Muscle of leg (tissue), 11 donors: Measurements from ENCODE around the gene AP3D1. TPM values are rescaled to one million over a fixed set of nuclear protein-coding genes. Genes with fewer than 3 reads are reported as not detected.

Experiments used
- DNase-seq: peaks from one replicate; pipeline ENCODE4 v3.0.0; 2013
- H3K27ac ChIP-seq: one replicate; pipeline ENCODE4 v1.5.1; 2013; ENCODE audit warnings: mild to moderate bottlenecking, low read length, control low read depth
- H3K27me3 ChIP-seq: one replicate; pipeline ENCODE4 v1.6.1; 2013; ENCODE audit warnings: low read length; ENCODE audit not compliant: control insufficient read depth, insufficient read depth
- H3K36me3 ChIP-seq: one replicate; pipeline ENCODE4 v1.6.1; 2013; ENCODE audit warnings: low read length; ENCODE audit not compliant: control insufficient read depth, insufficient read depth
- H3K4me1 ChIP-seq: one replicate; pipeline ENCODE4 v1.6.1; 2013; ENCODE audit warnings: low read length; ENCODE audit not compliant: control insufficient read depth, insufficient read depth
- H3K4me3 ChIP-seq: one replicate; pipeline ENCODE4 v1.5.1; 2013; ENCODE audit warnings: low read length, control low read depth
- H3K9me3 ChIP-seq: replicated peaks from 2 replicates; pipeline ENCODE4 v1.6.1; 2013; ENCODE audit warnings: low read depth, low read length; ENCODE audit not compliant: control insufficient read depth
- WGBS: methylation state at CpG from one replicate; pipeline ENCODE4 v1.1.5; 2013; ENCODE audit warnings: missing lambda C conversion rate; ENCODE audit not compliant: insufficient coverage; 5-methylcytosine and 5-hydroxymethylcytosine counted together
- polyA plus RNA-seq, 8 donors: library from polyadenylated mRNA; unstranded; fragments of 120-200 nt; gene quantifications; one replicate each; pipeline versions ENCODE4 v1.2.1 to v1.2.3, GENCODE V29; 2013; ENCODE audit warnings: inconsistent platforms in 1 of 8, low replicate concordance in 1 of 8; ENCODE audit not compliant: insufficient read length in 8 of 8, insufficient read depth in 1 of 8
- total RNA-seq: library from RNA; stranded (reverse); fragments of 120-200 nt; gene quantifications from one replicate; pipeline ENCODE4 v1.2.4, GENCODE V29; 2013

The AP3D1 gene
- total and polyA plus RNA-seq, 9 donors: 34.5 to 82.8 (median 70.9) TPM

- Histone ChIP-seq H3K27ac (peak overlapping the region; percentile 53), H3K4me3 (no peak overlapping the region)
These were observed 33.1 kb upstream of the AP3D1 start for GRCh38 chr19:2184422-2184975.

GRCh38 chr19:2181633-2181997 is 30.2 kb upstream of the AP3D1 start:
- peak overlapping the region; percentile 77 for H3K27ac ChIP-seq
- no peaks in the 10 kb centered on the region for H3K27me3 ChIP-seq
- no peaks in the 10 kb centered on the region for H3K9me3 ChIP-seq
- H3K4me3 ChIP-seq: no peak overlapping the region
- peaks cover 64% of the 10 kb centered on the region for H3K4me1 ChIP-seq
- DNase-seq: peak; percentile 85
- 21% methylated on average over 5 of the region's 9 CpGs for WGBS
- H3K36me3 ChIP-seq: peaks cover 38% of the 10 kb centered on the region

More at GRCh38 chr19:2184422-2184975, 33.1 kb upstream of the AP3D1 start:
- no peaks in the 10 kb centered on the region for H3K9me3 ChIP-seq
- H3K36me3 ChIP-seq: peaks cover 44% of the 10 kb centered on the region
- DNase-seq: no peak
- H3K4me1 ChIP-seq: peaks cover 80% of the 10 kb centered on the region
- H3K27me3 ChIP-seq: no peaks in the 10 kb centered on the region
- 96% methylated on average over 20 of the region's 22 CpGs for WGBS

GRCh38 chr19:2180881-2181632 is 29.7 kb upstream of the AP3D1 start:
- WGBS: 67% methylated on average over 18 of the region's 22 CpGs
- DNase-seq: peak; percentile 71
- H3K4me3 ChIP-seq: no peak overlapping the region
- peak overlapping the region; percentile 77 for H3K27ac ChIP-seq
- peaks cover 39% of the 10 kb centered on the region for H3K36me3 ChIP-seq
- no peaks in the 10 kb centered on the region for H3K27me3 ChIP-seq
- H3K9me3 ChIP-seq: no peaks in the 10 kb centered on the region
- H3K4me1 ChIP-seq: peaks cover 64% of the 10 kb centered on the region

- no peak overlapping the region for H3K4me3 ChIP-seq
- no peaks in the 10 kb centered on the region for H3K27me3 ChIP-seq
- H3K9me3 ChIP-seq: no peaks in the 10 kb centered on the region
- no peak for DNase-seq
- WGBS: 83% methylated on average over 19 of the region's 19 CpGs
- peaks cover 40% of the 10 kb centered on the region for H3K36me3 ChIP-seq
- H3K27ac ChIP-seq: no peak overlapping the region
- peaks cover 61% of the 10 kb centered on the region for H3K4me1 ChIP-seq
These were observed 28.7 kb upstream of the AP3D1 start for GRCh38 chr19:2180114-2180513.

- Histone ChIP-seq H3K27me3 (no peaks in the 10 kb centered on the region), H3K9me3 (no peaks in the 10 kb centered on the region), H3K36me3 (peaks cover 33% of the 10 kb centered on the region), H3K27ac (no peak overlapping the region), H3K4me3 (no peak overlapping the region), H3K4me1 (peaks cover 54% of the 10 kb centered on the region)
- DNase-seq: no peak
- 86% methylated on average over 14 of the region's 17 CpGs for WGBS
These were observed 27.7 kb upstream of the AP3D1 start for GRCh38 chr19:2179095-2179494.

GRCh38 chr19:2176337-2176994 is 25.1 kb upstream of the AP3D1 start:
- Histone ChIP-seq H3K4me3 (no peak overlapping the region), H3K4me1 (peaks cover 55% of the 10 kb centered on the region), H3K27ac (peak overlapping the region; percentile 76), H3K27me3 (no peaks in the 10 kb centered on the region), H3K9me3 (no peaks in the 10 kb centered on the region), H3K36me3 (peaks cover 24% of the 10 kb centered on the region)
- WGBS: 57% methylated on average over 20 of the region's 22 CpGs
- DNase-seq: no peak

- no peak for DNase-seq
- Histone ChIP-seq H3K4me3 (no peak overlapping the region), H3K9me3 (no peaks in the 10 kb centered on the region), H3K27ac (peak overlapping the region; percentile 76), H3K36me3 (peaks cover 24% of the 10 kb centered on the region), H3K4me1 (peaks cover 55% of the 10 kb centered on the region), H3K27me3 (no peaks in the 10 kb centered on the region)
- WGBS: 64% methylated on average over 14 of the region's 14 CpGs
These were observed 24.4 kb upstream of the AP3D1 start for GRCh38 chr19:2175742-2176141.

GRCh38 chr19:2173767-2174577 is 22.6 kb upstream of the AP3D1 start:
- Histone ChIP-seq H3K27ac (no peak overlapping the region), H3K4me1 (peaks cover 65% of the 10 kb centered on the region), H3K4me3 (no peak overlapping the region), H3K27me3 (no peaks in the 10 kb centered on the region), H3K36me3 (peaks cover 24% of the 10 kb centered on the region), H3K9me3 (no peaks in the 10 kb centered on the region)
- WGBS: 77% methylated on average over 15 of the region's 18 CpGs
- DNase-seq: no peak

- Histone ChIP-seq H3K9me3 (no peaks in the 10 kb centered on the region), H3K36me3 (peaks cover 24% of the 10 kb centered on the region), H3K27me3 (no peaks in the 10 kb centered on the region), H3K27ac (no peak overlapping the region), H3K4me1 (peaks cover 71% of the 10 kb centered on the region), H3K4me3 (no peak overlapping the region)
- 75% methylated on average over 21 of the region's 21 CpGs for WGBS
- no peak for DNase-seq
These were observed 22.0 kb upstream of the AP3D1 start for GRCh38 chr19:2173388-2173766.
